PFSK-1 (cell line): ENCODE data around the gene PFN1.
A peak's percentile ranks its signal among the peaks of the same experiment; 100 is the strongest.

Experiments
- FOXP2 ChIP-seq: optimal IDR thresholded peaks from 2 replicates; pipeline ENCODE3; 2011; ENCODE audit warnings: borderline replicate concordance, control low read depth, inconsistent platforms; ENCODE audit not compliant: insufficient read depth; ENCODE audit errors: extremely low read length, extremely low read depth
- POLR2AphosphoS5 ChIP-seq: IDR thresholded peaks from 2 replicates; pipeline ENCODE4 v1.6.1; 2012; ENCODE audit warnings: low read depth, mild to moderate bottlenecking, control low read depth, low read length, moderate library complexity
- SIN3A ChIP-seq: IDR thresholded peaks from 2 replicates; pipeline ENCODE4 v1.6.1; 2012; ENCODE audit warnings: mild to moderate bottlenecking, low read length, moderate library complexity, borderline replicate concordance; ENCODE audit not compliant: insufficient read depth
- TAF1 ChIP-seq: IDR thresholded peaks from 2 replicates; pipeline ENCODE4 v1.6.1; 2012; ENCODE audit warnings: low read length, control low read depth, borderline replicate concordance; ENCODE audit not compliant: insufficient read depth
- TF ChIP-seq, protein P1 (sequence below), 2 experiments: IDR thresholded peaks; 2 replicates each; pipeline versions ENCODE4 v1.6.1 to v1.8.0; 2011 to 2012; ENCODE audit warnings: low read depth in 2 of 2, low read length in 2 of 2, control low read depth in 1 of 2, inconsistent platforms in 1 of 2, mild to moderate bottlenecking in 1 of 2, moderate library complexity in 1 of 2; ENCODE audit not compliant: insufficient read depth in 1 of 2

PFN1 gene

DNA sequence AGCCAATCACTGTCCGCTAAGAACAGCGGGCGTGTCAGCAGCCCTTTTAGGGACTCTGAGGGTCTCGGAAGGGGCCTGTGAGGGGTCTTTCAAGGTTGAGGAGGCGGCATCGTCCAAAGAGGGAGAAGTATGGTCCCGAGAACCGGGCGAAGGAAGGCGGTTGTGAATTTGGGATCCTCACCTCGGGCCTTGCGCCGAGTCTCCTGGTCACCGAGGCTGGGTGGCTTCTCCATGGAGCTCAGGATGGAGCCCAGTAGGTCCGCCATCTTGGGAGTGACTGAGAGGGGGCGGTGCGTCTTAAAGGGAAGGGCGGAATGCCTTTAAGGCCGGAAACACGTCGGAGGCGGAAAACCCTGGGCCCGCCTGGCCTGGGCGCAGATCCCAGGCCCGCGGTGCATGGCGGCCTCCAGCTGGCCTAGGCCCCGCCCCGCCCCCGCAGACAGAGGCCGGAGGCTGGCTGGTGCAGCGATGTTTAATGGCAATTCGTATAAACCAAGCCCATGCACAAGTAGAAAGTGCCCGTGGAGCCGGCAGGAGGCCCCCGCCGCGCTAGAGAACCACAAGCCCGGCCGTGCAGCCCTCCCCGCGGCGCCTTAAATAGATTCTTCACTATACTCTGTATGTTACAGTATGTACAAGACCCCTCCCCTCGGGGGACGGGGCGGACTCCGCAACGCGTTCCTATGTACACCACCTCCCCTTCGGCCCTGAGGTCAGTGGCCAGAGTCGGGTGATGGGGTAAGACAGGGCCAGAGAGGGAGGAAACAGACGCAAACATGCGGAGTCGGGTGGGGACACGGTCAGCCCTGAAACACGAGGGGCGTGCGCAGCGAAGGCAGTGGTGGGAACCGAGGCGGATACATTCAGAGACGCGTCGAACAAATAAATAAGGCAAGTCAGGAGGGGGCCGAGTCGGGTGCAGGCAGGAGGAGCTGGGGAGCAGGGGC lies 19.5 kb upstream of the PFN1 start, which contains the start of gene SPAG7:
Gene SPAG7 (minus strand): TSS at position 279 of the 947 bp plus-strand sequence. CDS start 13 bp downstream, at position 266.
- TF ChIP-seq SIN3A: peak; percentile 88; the same call in 1 of the 2 replicates
- peak; percentile 86 for TF ChIP-seq FOXP2
- peak; percentile 78 for TF ChIP-seq POLR2AphosphoS5
- TF ChIP-seq, protein P1, sequence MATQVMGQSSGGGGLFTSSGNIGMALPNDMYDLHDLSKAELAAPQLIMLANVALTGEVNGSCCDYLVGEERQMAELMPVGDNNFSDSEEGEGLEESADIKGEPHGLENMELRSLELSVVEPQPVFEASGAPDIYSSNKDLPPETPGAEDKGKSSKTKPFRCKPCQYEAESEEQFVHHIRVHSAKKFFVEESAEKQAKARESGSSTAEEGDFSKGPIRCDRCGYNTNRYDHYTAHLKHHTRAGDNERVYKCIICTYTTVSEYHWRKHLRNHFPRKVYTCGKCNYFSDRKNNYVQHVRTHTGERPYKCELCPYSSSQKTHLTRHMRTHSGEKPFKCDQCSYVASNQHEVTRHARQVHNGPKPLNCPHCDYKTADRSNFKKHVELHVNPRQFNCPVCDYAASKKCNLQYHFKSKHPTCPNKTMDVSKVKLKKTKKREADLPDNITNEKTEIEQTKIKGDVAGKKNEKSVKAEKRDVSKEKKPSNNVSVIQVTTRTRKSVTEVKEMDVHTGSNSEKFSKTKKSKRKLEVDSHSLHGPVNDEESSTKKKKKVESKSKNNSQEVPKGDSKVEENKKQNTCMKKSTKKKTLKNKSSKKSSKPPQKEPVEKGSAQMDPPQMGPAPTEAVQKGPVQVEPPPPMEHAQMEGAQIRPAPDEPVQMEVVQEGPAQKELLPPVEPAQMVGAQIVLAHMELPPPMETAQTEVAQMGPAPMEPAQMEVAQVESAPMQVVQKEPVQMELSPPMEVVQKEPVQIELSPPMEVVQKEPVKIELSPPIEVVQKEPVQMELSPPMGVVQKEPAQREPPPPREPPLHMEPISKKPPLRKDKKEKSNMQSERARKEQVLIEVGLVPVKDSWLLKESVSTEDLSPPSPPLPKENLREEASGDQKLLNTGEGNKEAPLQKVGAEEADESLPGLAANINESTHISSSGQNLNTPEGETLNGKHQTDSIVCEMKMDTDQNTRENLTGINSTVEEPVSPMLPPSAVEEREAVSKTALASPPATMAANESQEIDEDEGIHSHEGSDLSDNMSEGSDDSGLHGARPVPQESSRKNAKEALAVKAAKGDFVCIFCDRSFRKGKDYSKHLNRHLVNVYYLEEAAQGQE (IDR thresholded peaks at IDR 0.05; ENCODE audit: insufficient read depth in 1 of 2, low read depth in 2 of 2, low read length in 2 of 2): no peak
- peak; percentile 96 for TF ChIP-seq TAF1

DNA sequence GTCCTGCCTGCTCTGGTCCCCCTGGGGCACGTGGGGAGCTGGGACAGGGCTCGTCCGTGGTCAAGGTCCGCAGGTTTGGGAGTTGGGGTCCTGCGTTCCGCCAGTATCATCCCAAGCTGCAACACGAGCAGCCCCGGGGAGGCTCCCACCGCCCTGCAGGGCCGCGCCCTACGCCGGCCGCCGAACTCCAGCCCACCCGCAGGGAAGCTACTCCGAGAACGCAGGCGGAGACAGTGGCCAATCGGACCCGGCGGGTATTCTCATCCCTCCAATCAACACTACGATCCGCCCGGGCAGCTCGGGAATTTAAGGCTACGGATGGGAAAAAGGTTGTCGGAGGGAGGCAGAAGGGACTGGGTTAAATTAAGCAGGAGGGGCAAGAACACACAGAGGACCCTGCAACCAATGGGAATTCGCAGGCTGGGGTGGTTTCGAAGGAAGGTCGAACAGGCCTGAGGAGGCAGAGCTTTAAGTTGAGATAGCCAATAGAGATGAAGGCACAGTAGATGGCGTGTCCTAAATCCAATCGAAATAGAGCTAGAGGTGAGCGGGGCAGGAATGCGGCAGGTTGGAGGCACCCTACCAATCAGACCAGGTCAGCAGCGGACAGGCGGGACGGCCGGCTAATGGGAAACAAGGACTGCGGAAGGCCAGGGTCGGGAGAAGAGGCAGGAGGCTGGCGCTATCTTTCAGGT lies 18.7 kb upstream of the PFN1 start:
- TF ChIP-seq FOXP2 (no peak), TAF1 (0 out of 2 replicates have a peak, but pooled peaks have one; percentile 34)

GRCh38 chr17:4965311-4965986 lies 17.1 kb upstream of the PFN1 start:
- TF ChIP-seq, protein P1 (IDR thresholded peaks at IDR 0.05; ENCODE audit: insufficient read depth in 1 of 2, low read depth in 2 of 2, low read length in 2 of 2): no peak
- TF ChIP-seq SIN3A: no peak
- no peak for TF ChIP-seq FOXP2
- TF ChIP-seq POLR2AphosphoS5: no peak
- no peak for TF ChIP-seq TAF1

GRCh38 chr17:4960279-4960922 lies 12.1 kb upstream of the PFN1 start:
- TF ChIP-seq, protein P1 (IDR thresholded peaks at IDR 0.05; ENCODE audit: insufficient read depth in 1 of 2, low read depth in 2 of 2, low read length in 2 of 2): no peak
- TF ChIP-seq TAF1: no peak
